Measurements from ENCODE around the gene ACTG1.

The ACTG1 gene

GRCh38 chr17:81479175-81480071 lies 33.2 kb downstream of the ACTG1 start:
- DNase-seq = peak; percentile 51

GRCh38 chr17:81478119-81478518 lies 34.5 kb downstream of the ACTG1 start:
- DNase-seq = no peak

DNA sequence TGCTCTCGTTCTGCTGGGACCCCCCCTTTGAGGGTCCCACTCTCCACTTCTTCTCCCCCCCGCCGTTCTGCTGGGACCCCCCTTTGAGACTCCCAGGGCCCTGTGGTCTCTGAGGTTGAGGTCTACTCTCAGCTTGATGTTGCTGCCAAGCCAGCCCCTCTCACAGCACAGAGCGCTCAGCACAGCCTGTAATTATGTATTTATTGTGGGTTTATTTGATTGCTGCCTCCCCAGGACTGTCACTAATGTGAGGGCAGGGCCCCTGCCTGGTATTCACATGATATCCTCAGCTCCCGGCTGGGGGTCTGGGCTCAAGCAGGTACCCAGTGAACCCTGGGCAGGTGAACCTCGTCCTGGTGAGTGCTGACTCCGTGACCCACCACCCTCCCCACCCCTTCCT lies 35.4 kb downstream of the ACTG1 start:
- no peak for DNase-seq

DNA sequence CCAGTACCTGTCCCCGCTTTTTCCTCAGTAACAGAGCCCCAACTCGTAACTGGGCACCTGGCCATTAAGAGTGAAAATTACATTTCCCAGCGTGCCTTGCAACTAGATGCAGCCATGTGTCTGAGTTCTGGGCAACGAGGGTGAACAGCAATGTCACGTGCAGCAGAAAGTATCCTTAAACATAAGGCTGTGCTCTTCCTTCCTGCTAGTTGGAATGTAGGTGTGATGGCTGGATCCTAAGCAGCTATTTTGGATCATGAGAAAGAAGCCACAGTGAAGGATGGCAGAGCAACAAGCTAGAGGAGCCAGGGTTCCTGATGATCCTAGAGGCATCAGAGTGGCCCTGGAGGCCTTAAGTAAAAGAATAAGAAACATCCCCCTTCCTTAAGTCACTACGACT lies 36.0 kb downstream of the ACTG1 start:
- no peak for DNase-seq

DNA sequence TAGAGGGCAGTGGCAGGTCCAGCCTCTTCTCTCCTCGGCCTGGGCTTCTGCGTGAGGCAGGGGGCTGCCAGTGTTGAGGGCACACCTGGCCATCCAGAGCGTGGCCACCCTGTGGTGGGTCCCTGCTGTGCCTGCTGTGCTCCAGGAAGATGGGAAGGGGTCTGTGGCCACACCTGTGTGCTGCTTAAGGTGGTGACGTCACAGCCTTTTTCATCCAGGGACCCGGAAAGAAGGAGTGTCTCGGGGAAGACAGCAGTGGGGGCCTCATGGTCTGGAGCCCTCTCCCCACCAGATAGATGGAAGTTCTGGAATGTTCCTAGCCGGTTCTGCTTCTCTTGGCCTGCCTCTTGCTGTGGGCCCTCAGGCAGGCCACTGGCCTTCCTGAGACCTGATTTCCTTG lies 36.5 kb downstream of the ACTG1 start:
- DNase-seq = no peak

- no peak for DNase-seq
Observed at GRCh38 chr17:81474958-81475357, 37.6 kb downstream of the ACTG1 start.

DNA sequence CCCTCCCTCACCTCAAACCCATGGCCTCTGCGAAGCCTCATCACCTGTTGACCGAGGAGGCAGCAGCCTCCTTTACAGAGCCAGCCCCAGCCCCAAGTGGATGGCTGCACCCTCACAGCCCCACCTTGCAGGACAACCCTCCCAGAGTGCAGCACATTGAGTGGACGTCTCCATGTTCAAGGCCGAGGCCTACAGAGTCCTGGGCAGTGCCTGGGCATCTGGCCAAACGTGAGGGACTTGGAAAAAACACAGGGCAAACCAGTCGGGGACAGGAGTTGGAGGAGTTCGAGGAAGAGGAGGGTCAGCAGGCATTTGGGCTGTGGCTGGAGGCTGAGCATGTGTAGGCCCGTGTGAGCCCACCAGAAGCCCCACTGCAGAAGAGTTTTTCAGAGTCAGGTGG lies 39.6 kb downstream of the ACTG1 start:
- DNase-seq = no peak

- peak; percentile 99 for DNase-seq
Observed at GRCh38 chr17:81471818-81472456, 40.7 kb downstream of the ACTG1 start.

GRCh38 chr17:81470944-81471817 lies 41.4 kb downstream of the ACTG1 start:
- DNase-seq = no peak

DNA sequence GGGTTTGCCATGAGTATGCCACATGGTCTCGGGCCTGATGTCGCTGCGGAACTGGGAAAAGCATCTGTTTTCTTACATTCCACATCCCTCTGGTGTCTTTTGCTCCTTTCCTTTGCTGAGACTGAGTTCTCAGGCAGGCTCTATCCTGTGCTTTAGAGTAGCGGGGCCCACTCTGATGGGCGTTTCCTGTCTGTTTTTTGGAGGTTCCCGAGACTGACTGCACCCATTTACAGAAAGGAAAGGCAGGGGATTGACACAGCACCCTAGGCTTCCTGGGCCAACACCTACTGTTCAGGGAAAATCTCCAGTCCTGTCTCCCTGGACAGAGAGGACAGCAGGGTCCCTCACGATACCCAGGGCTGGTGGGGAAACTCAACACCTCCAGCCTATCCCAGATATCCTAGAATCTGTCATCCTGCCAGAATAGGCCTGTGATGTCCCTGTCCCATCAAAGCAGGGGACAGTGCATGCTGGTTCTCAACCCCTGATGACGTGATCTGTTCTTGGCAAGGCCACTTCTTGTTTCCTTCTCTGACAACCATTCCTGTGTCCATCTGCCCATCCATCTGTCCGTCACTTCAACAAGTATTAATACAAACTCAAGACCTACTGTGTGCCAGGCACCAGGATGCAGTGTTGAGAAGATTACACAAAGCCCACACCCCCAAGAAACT lies 42.2 kb downstream of the ACTG1 start:
- DNase-seq = no peak

DNA sequence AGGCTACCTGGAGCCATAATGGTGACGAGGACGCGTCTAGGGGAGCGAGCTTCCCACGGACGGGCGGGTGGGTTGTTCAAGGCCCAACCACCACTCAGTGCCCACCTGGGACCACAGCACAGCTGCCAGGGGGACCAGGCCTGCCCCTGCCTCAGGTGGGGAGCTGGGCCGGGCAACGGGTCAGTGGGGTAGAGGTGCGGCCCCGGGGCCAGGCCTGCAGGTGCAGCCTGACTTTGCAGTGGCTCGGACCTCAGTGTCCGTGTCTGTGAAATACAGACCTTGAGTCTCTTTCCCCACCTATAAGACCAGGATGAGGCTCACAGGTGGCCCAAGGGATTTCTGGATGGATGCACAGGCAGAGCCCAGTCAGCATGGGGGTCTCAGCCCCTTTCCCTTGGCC lies 43.3 kb downstream of the ACTG1 start:
- no peak for DNase-seq

DNA sequence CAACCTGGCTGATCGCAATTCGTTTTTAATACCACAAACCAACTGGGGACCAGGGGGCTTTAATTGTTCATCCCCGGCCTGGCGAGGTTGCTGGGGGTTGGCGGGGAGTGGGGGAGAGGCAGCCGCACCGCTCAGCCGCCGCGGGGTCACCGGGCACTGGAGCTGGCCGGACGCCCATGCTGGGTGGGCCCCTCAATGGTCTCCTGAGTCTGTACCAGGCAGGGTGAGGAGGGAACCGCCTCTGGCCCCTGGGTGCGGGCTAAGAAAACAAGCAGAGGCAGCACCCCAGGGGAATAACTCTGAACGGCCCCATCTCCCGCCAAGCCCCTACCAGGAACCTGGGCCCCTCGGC lies 43.9 kb downstream of the ACTG1 start:
- no peak for DNase-seq

GRCh38 chr17:81468111-81468769 lies 44.4 kb downstream of the ACTG1 start:
- no peak for DNase-seq

DNA sequence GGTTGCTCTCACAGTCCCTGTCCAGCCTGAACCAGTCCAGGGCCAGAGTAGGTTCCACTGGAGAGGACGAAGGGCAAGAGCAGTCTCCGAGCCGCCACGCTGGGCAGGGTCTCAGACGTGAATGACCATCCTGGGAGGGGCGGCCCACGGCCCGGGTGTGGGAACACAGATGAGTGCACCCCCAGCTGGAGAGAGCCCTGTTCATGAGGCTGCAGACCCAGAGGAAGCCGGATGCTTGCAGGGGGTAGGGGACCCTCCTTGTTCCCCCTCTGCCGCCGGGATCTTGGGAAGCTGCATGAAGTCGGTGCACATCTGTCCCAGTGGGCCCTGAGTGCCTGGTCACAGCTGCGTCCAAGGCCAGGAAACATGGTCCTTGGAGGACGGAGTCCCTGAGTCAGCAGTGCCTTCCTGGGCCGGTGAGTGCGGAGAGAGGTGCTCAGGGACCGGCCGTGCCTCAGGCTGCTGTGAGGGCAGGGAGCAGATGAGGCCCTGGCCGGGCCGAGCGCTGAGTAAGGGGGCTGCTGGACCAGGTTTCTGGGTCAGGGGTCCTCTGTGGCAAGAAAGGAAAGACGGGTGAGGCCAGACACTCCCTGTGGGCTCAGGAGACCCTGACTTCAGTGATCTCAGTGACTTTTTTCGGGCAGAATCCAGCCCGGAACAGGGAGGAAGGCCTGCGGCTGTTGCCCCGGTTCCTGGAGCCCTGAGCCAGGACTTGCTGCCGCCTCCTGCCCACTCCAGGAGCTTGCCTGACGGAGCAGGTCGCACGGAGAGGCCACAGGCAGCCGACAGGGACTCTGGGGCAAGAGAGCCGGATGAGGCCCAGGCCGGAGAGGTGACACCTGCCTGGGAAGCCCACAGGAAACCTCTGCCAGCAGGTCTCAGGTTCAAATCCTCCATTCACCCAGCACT lies 45.8 kb downstream of the ACTG1 start:
- DNase-seq = no peak

DNA sequence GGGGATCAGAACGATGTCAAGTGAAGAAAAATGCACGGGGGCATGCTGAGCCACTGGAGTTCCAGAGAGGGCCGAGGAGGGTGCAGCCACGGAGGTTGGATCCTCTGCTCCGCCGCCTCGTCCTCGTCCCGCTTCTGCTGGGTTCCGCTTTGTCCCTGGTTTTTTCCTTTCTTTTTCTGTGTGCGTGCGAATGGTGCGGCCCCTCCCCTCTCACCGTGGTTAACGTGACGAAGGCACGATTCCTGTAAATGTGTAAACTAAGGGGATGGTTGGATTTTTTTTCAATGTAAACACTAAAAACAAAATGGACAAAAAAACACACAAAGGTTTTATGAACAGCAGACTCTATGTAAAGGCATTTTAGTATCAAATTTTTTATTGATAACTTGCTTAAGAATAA lies 46.7 kb downstream of the ACTG1 start:
- no peak for DNase-seq

DNA sequence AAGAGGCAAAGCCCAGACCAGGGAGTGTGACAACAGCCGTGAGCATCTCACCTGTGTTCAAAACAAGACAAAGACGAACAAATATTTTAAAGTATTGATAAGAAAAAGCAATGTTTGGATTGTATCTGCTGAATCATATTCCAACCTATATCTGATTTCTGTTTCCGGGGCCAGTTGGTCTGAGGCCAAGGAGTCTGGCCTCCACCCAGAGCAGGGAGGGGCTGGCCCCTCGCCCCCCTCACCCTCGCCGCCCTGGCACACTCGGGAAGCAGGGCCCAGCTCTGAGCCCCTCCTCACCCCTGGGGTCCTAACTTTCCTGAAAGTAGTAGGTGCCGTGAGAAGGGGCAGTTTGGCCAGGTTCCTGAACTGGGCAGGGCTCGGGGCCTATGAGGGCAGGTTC lies 48.0 kb downstream of the ACTG1 start:
- no peak for DNase-seq

- no peak for DNase-seq
Observed at GRCh38 chr17:81463506-81463905, 49.1 kb downstream of the ACTG1 start.

DNA sequence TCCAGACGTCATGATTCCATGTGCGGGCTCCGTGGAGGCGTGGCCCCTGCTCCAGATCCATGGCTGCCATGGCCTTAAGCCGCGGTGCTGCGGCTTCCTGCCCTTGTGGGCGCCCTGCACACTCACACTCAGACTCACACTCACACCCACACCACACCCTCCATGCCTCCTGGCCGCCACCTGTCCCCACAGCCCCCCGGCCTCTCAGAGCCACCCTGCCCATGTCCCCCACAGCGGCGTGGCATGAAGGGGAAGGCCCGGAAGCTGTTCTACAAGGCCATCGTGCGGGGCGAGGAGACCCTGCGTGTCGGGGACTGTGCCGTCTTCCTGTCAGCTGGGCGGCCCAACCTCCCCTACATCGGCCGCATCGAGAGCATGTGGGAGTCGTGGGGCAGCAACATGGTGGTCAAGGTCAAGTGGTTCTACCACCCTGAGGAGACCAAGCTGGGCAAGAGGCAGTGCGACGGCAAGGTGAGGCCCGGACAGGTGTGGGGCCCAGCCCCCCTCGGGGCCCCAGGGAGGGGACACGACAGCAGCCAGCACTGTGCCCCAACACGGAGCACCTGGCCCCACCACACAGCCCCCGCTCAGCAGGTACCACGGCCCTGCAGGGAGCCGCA lies 50.0 kb downstream of the ACTG1 start:
- DNase-seq = no peak

DNA sequence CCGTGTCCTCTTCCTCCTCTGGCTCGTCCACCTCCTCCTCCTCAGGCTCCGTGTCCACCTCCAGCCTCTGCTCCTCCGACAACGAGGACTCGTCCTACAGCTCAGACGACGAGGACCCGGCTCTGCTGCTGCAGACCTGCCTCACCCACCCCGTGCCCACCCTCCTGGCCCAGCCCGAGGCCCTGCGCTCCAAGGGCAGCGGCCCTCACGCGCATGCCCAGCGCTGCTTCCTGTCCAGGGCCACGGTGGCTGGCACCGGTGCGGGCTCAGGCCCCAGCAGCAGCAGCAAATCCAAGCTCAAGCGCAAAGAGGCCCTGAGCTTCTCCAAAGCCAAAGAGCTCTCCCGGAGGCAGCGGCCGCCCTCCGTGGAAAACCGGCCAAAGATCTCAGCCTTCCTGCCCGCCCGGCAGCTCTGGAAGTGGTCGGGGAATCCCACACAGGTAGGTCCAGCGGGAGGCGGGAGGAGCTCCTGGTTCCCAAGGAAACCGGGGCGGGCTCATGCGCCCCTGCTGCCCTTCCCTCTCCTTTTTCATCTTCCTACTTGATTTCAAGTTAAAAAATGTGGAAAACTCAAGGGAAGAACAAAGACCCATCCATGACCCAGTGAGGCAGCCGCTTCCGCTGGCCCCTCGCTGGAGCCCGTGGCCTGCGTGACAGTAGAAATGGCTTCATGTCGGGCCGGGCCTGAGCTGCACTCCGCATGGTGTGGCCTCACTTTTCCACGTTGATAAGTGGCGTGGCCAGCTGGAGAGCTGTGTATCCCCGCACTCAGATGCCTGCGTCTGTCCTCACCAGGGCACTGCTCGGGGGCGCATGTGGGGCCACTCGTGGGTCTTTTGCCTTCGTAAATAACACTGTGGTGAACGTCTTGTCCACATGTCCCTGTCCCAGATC lies 50.7 kb downstream of the ACTG1 start:
- no peak for DNase-seq

Measured in NCI-H2171 treated with DMSO at 0.1 percent for 48 hours (cell line).